ENCODE results near the gene RTN4RL1.

GRCh38 chr17:1957037-1957436 is 68.1 kb downstream of the RTN4RL1 start:
- TF ChIP-seq CTCF (IDR thresholded peaks at IDR 0.05) (no peak), POLR2AphosphoS5 (IDR thresholded peaks at IDR 0.05) (no peak)
